Astrocyte (in vitro differentiated cells and primary cell): Measurements from ENCODE around the gene TM9SF1. TPM values are rescaled to one million over a fixed set of nuclear protein-coding genes. Genes with fewer than 3 reads are reported as not detected.

Experiments used
- DNase-seq: peaks from one replicate; pipeline ENCODE4 v3.0.0-alpha.2; 2010; ENCODE audit warnings: low read depth
- FAIRE-seq: peaks from 2 replicates; lab custom pipeline; 2011; peaks lifted over from hg19 to GRCh38; lab: Jason Lieb, UNC
- H2AFZ ChIP-seq: 2 replicates; pipeline ENCODE4 v1.6.0; 2012; ENCODE audit warnings: low read depth, low read length, inconsistent platforms
- H3K27ac ChIP-seq: 2 replicates; pipeline ENCODE4 v1.5.1; 2011; ENCODE audit warnings: low read depth, low read length, inconsistent platforms
- H3K27me3 ChIP-seq: 2 replicates; pipeline ENCODE4 v1.6.0; 2011; ENCODE audit warnings: low read length, inconsistent platforms; ENCODE audit not compliant: insufficient read depth
- H3K36me3 ChIP-seq: 2 replicates; pipeline ENCODE4 v1.5.1; 2011; ENCODE audit warnings: low read length, inconsistent platforms; ENCODE audit not compliant: insufficient read depth
- H3K4me1 ChIP-seq: 2 replicates; pipeline ENCODE4 v1.5.1; 2011; ENCODE audit warnings: low read length, inconsistent platforms; ENCODE audit not compliant: insufficient read depth
- H3K4me2 ChIP-seq: 2 replicates; pipeline ENCODE4 v1.6.0; 2012; ENCODE audit warnings: low read length, inconsistent platforms
- H3K4me3 ChIP-seq: 2 replicates; pipeline ENCODE4 v1.5.1; 2011; ENCODE audit warnings: low read depth, mild to moderate bottlenecking, low read length, inconsistent platforms; ENCODE audit not compliant: insufficient read depth
- H3K79me2 ChIP-seq: 2 replicates; pipeline ENCODE4 v1.6.0; 2012; ENCODE audit warnings: mild to moderate bottlenecking, low read length, inconsistent platforms; ENCODE audit not compliant: insufficient read depth
- H3K9ac ChIP-seq: 2 replicates; pipeline ENCODE4 v1.6.0; 2012; ENCODE audit warnings: mild to moderate bottlenecking, low read length, inconsistent platforms
- H3K9me3 ChIP-seq: 2 replicates; pipeline ENCODE4 v1.5.1; 2012; ENCODE audit warnings: low read depth, mild to moderate bottlenecking, low read length, inconsistent platforms; ENCODE audit not compliant: insufficient read depth
- H4K20me1 ChIP-seq: 2 replicates; pipeline ENCODE4 v1.6.0; 2012; ENCODE audit warnings: low read length, inconsistent platforms; ENCODE audit not compliant: insufficient read depth
- H3K27ac Mint-ChIP-seq: one replicate; pipeline ENCODE4 v1.8.0; 2021; ENCODE audit warnings: mild to moderate bottlenecking, mixed read lengths; ENCODE audit not compliant: unreplicated experiment
- H3K27me3 Mint-ChIP-seq: one replicate; pipeline ENCODE4 v1.8.0; 2021; ENCODE audit warnings: low read depth, mixed read lengths; ENCODE audit not compliant: unreplicated experiment
- H3K36me3 Mint-ChIP-seq: one replicate; pipeline ENCODE4 v1.8.0; 2021; ENCODE audit warnings: low read depth, mixed read lengths; ENCODE audit not compliant: unreplicated experiment
- H3K4me1 Mint-ChIP-seq: one replicate; pipeline ENCODE4 v1.8.0; 2021; ENCODE audit warnings: low read depth, mixed read lengths; ENCODE audit not compliant: unreplicated experiment
- H3K4me3 Mint-ChIP-seq: one replicate; pipeline ENCODE4 v1.8.0; 2021; ENCODE audit warnings: mild to moderate bottlenecking, moderate library complexity, mixed read lengths; ENCODE audit not compliant: unreplicated experiment
- H3K9me3 Mint-ChIP-seq: one replicate; pipeline ENCODE4 v1.8.0; 2021; ENCODE audit warnings: mild to moderate bottlenecking, mixed read lengths; ENCODE audit not compliant: unreplicated experiment
- EZH2 ChIP-seq: IDR thresholded peaks from 2 replicates; pipeline ENCODE4 v1.6.1; 2012; ENCODE audit warnings: mild to moderate bottlenecking, low read length, inconsistent platforms; ENCODE audit not compliant: insufficient read depth
- total RNA-seq: library from RNA; stranded (reverse); gene quantifications from 2 replicates; pipeline ENCODE4 v1.2.1, GENCODE V29; 2021
- TF ChIP-seq, protein P1 (sequence below): IDR thresholded peaks from 2 replicates; pipeline ENCODE4 v1.5.1; 2011; ENCODE audit warnings: low read depth, mild to moderate bottlenecking, inconsistent platforms, low read length, moderate library complexity; ENCODE audit not compliant: insufficient read depth

TM9SF1 gene
- total RNA-seq, 1 donor from 2014 or later, result 59.3 TPM

DNA sequence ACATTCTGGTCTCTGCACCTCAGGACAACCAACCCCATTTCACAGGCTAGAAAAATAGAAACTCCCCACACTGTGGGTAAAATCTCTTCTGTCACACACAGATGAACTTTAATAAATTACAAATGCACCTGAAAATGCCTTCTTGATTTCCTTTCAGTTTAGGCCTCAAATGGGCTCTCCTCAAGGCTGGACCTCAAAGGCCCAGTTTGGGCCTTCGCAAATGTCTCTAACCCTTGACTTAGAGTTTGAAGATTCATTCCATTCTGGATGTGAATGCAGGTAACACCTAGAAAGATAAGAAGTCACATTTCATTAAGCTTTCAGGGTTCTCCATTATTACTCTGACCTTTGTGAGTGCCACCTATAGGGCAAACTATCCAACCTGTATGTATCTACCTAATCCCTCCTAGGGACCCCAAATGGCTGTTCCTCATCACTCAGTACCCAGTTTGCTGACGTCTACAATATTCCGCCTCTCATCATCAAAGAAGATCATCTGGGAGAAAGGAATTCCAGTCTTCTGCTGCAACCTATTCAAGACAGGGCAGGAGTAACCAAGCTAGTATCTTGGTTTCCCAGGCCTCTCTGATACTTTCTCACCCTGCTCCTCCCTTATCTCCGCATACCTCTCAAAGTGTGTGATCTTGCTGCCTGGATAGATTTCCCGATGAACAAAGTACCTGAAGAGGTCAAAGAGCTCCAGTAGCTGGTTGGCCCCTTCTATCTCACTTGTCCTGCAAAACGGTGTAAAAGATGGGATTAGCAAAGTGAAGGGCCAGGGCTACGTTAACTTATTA, 18.8 kb upstream of the TM9SF1 start:
- Histone ChIP-seq H3K27ac (peak overlapping the region; percentile 98), H3K9me3 (no peaks in the 10 kb centered on the region), H3K27me3 (no peaks in the 10 kb centered on the region), H3K9ac (peak overlapping the region; percentile 98), H3K4me3 (peak overlapping the region; percentile 87), H3K4me2 (peak overlapping the region; percentile 83), H3K4me1 (peaks cover 8% of the 10 kb centered on the region), H2AFZ (peak overlapping the region; percentile 97), H3K36me3 (no peaks in the 10 kb centered on the region), H4K20me1 (no peaks in the 10 kb centered on the region), H3K79me2 (peaks cover 19% of the 10 kb centered on the region)
- FAIRE-seq (no peak), DNase-seq (no peak)
- H3K27me3 Mint-ChIP-seq, result no peaks in the 10 kb centered on the region
- H3K9me3 Mint-ChIP-seq, result no peaks in the 10 kb centered on the region
- H3K27ac Mint-ChIP-seq, result peak overlapping the region; percentile 100
- no peak for TF ChIP-seq EZH2
- TF ChIP-seq, protein P1, sequence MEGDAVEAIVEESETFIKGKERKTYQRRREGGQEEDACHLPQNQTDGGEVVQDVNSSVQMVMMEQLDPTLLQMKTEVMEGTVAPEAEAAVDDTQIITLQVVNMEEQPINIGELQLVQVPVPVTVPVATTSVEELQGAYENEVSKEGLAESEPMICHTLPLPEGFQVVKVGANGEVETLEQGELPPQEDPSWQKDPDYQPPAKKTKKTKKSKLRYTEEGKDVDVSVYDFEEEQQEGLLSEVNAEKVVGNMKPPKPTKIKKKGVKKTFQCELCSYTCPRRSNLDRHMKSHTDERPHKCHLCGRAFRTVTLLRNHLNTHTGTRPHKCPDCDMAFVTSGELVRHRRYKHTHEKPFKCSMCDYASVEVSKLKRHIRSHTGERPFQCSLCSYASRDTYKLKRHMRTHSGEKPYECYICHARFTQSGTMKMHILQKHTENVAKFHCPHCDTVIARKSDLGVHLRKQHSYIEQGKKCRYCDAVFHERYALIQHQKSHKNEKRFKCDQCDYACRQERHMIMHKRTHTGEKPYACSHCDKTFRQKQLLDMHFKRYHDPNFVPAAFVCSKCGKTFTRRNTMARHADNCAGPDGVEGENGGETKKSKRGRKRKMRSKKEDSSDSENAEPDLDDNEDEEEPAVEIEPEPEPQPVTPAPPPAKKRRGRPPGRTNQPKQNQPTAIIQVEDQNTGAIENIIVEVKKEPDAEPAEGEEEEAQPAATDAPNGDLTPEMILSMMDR, result no peak
- peaks cover 19% of the 10 kb centered on the region for H3K36me3 Mint-ChIP-seq
- H3K4me3 Mint-ChIP-seq, result peak overlapping the region; percentile 92
- peaks cover 11% of the 10 kb centered on the region for H3K4me1 Mint-ChIP-seq

DNA sequence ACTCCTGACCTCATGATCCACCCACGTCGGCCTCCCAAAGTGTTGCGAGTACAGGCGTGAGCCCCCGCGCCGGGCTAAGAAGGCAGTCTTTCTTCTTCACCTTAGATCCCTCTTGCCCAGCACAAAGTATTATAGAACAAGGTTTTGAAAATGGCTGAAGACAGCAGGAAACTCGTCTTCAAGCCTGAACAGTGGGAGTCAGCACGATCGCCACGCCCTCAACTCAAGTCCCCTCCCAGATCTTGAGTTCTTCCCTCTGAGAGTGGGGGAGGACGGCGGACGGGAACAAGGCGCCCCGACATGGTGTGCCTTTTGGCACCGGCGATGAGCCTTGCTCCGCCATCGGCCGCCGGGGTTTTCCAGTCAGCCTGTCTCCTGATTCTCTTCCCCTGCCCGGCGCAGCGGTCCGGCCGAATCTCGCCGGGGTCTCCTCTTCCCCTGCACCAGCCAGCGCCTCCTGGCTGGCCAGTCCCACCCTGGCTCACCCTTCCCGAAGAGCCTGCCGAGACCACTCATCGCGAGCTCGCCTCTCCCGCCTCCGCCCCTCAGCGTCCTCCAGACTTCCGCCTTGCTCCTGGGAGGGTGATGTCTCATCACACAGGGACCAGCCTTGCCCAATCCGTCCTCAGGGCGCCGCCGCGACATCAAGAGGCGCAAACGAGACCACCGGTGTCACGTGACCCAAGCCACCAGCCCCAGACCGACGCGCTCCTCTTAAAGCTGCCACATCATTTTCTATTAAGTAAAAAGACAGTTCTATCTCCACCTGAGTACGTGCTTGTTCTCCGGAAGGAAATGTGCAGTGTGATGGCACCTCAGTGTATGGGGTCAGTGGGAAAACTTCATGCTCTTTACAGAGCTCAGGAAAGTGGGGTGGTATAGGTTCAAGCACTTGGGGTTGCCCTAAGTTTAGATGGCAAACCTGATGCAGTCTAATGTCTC, 18.0 kb upstream of the TM9SF1 start, which contains the start of gene CHMP4A:
Gene CHMP4A, minus strand, starts transcription at position 565 of the 942 bp plus-strand sequence. Its CDS starts 49 bp downstream, at position 516.
- Histone ChIP-seq H3K9ac (peak within 1 kb of the TSS; percentile 98), H3K4me1 (peaks cover 8% of the 10 kb centered on the region), H3K36me3 (no peaks in the 10 kb centered on the region), H3K4me3 (peak within 1 kb of the TSS; percentile 87), H2AFZ (peak within 1 kb of the TSS; percentile 97), H3K79me2 (peaks cover 12% of the 10 kb centered on the region), H3K4me2 (peak within 1 kb of the TSS; percentile 83), H3K9me3 (no peaks in the 10 kb centered on the region), H3K27me3 (no peaks in the 10 kb centered on the region), H4K20me1 (no peaks in the 10 kb centered on the region), H3K27ac (peak within 1 kb of the TSS; percentile 98)
- peaks cover 22% of the 10 kb centered on the region for H3K36me3 Mint-ChIP-seq
- DNase-seq (peak; percentile 96), FAIRE-seq (no peak)
- H3K4me3 Mint-ChIP-seq, result peak within 1 kb of the TSS; percentile 92
- H3K9me3 Mint-ChIP-seq, result no peaks in the 10 kb centered on the region
- no peak for TF ChIP-seq EZH2
- TF ChIP-seq, protein P1, result no peak
- peak within 1 kb of the TSS; percentile 100 for H3K27ac Mint-ChIP-seq
- peaks cover 11% of the 10 kb centered on the region for H3K4me1 Mint-ChIP-seq
- no peaks in the 10 kb centered on the region for H3K27me3 Mint-ChIP-seq
